ENCODE measurements around the gene AVEN.

AVEN gene

DNA sequence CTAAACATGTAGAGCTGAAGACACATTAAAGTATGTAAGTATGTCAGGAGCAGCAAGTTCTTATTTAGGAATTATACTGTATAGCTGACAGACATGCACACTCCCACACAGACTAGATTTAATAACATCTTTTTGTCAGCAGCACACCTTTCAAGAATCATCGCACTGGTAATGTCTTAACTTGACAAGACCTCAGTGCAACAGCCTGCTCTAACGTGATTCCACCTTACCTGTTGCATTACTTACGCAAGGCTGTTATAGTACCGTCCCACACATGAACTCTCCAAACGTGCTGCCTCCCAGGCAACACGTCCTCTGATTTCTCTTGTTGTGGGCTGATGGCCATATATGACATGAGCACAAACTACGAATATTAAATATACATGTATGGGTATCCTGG is 58.8 kb downstream of the AVEN start:
- DNase-seq = no peak

- DNase-seq = no peak
Observed at GRCh38 chr15:33975022-33975565, 63.9 kb downstream of the AVEN start.

- no peak for DNase-seq
Observed at GRCh38 chr15:33971811-33972210, 67.2 kb downstream of the AVEN start.

GRCh38 chr15:33968821-33969220 is 70.2 kb downstream of the AVEN start:
- DNase-seq = no peak

GRCh38 chr15:33968224-33968623 is 70.8 kb downstream of the AVEN start, which contains the start of gene CHRM5:
Gene CHRM5, plus strand, starts transcription at chr15:33968497. Its CDS starts 94,221 bp downstream, at chr15:34062718.
- DNase-seq = no peak

GRCh38 chr15:33964665-33965040 is 74.4 kb downstream of the AVEN start:
- DNase-seq = no peak

DNA sequence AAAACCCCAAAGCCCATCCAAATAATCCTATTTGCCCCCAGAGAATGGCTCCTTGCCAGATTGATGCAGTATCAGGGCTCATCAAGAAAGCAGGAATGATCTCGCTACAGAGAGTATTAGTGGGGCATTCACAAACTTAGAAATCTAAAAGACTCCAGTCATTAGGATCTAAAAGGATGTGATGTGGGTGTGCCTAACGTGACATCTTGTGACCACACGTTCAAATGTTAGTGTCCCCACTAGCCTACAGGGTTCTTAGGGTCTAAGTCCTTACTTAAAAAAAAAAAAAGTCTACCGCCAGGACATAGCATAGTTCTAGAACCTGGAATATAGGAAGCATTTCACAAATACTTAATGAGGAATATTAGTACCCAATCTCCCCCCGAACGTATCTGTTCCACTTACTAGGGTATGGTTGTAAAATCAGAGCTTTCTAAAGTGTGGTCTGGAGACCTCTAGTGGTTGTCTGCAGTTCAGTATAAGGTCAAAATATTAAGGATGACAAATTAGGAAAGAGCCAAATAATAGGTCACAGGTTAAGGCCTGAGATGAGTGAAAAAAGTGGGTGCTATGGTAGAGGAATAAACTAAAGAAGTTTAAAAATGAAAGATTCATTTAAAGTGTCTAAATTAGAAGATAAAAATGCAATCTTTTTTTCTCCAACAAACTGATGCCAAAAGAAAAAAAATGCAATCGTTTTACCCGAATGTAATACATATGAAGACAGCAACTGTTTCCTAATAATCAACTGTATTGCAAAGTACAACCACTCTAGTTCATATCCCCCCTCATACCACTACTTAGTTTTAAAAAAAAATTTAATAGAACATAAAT is 75.0 kb downstream of the AVEN start:
- no peak for DNase-seq

GRCh38 chr15:33960549-33960935 is 78.5 kb downstream of the AVEN start:
- no peak for DNase-seq

DNA sequence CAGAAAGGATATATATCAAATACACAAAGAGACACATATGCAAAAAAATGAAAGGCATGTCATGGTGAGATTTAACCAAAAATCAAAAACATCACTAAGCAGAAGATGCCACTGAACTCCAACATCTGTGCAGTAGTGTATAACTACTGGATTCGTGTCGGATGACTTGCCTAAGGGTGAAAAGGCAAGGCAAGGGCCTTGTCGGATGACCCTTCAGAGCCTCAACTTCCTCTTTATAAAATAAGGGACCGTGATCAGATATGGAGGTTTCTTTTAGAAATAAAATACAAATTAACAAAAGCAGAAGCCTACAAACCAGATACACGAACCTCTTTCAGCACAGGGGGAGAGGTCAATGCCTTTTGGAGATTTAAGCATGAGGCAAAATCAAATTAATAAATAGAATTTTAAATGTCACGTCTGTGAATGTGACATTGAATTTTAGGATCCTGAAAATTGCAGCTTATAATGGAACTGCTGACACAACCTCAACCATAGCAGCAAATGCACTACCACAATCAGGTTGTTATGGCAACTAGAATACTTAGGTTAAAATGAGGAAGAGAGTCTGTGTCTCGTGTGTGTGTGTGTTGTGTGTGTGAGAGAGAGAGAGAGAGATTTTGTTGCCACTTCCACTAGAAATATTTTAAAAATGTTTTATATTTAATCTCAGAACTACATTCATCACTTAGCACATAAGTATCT is 79.0 kb downstream of the AVEN start:
- DNase-seq = no peak

DNA sequence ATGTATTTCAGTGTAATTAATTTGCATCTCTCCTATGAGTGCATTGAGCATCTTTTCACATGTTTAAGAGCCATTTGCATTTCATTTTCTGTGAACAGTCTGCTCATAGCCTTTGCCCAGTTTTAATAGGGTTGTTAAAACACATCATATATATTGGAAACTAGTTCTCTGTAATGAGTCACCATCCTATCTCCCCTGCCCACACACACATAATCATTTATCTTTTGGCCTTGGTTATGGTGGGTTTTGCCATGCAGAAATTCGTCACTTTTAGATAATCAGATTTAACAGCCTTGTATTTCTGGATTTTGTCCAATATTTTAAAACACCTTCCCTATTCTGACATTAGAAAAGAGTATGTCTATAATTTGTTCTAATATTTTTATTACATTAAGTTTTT is 82.6 kb downstream of the AVEN start:
- DNase-seq = no peak

DNA sequence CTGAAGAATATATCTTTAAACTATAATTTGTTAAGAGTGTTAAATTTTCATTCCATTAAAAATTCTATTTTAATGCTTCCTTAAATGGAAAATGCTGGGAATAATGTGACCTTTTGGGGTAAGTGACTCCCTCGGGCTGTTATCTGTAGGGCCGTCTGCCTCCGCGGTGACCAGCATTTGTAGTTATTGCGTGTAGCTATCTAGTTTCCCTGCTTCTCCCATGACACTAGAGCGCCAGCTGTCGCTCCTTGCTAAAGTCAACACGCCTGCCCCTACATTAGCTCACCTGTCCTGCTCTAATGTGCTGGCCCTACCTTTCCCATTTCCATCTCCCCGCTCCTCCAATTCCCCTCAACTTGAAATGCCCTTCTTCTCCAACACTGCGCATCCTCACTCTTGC is 83.1 kb downstream of the AVEN start:
- no peak for DNase-seq

GRCh38 chr15:33946152-33946551 is 92.9 kb downstream of the AVEN start:
- DNase-seq = no peak

DNA sequence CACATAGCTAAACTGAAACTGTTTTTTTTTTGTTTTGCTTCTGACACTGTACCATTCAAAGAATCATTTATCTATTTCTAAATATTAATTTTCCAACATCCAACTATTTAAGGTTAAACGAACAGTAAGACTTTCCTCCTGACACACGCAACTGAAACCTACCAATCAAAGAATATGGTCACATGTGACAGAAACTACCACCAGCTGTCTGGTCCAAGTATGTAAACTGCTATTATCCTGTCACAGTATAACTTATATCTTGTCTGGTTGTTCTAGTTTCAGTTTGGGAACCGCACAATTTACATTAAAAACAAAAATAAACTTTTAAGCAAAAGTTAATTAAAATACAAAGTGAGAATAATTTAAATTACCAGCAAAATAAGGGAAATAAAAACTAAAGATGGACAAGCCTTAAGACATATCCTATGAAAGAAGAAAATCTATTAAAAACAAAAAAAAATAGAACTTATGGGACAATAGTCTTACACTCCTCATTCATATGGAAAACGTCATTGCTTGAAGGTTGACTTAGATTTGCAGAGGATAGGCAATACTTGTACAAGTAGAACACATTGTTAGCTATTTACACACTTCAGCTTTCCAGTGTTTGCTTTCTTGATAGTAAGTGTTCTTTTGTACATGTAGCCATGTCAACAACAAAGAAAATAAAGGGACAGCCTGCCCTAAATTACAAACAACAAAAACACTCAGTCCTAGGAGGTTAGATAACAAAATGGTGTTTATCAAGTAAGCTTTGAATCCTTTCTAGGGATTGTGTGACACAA is 97.5 kb downstream of the AVEN start:
- no peak for DNase-seq

- no peak for DNase-seq
Observed at GRCh38 chr15:33934921-33935320, 104.1 kb downstream of the AVEN start.

DNA sequence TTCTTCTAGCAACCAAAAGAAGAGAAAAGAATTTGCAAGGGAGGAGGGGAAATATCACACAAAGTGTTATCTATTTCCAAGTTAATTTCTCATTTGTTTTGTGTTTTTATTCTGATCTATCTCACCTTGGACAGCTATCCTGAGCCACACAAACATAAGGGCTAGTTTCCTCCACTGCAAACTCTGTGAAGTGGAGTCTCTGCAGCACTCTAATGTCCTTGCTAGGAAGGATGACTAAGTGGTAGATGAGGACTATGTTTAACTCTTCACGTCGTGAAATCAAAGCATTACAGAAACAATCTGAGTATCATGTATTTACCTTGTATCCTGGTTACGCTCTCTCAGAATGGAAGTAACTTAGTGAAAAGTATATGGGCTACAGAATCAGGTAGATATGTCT is 104.6 kb downstream of the AVEN start:
- no peak for DNase-seq

- no peak for DNase-seq
Observed at GRCh38 chr15:33932734-33933133, 106.3 kb downstream of the AVEN start.

DNA sequence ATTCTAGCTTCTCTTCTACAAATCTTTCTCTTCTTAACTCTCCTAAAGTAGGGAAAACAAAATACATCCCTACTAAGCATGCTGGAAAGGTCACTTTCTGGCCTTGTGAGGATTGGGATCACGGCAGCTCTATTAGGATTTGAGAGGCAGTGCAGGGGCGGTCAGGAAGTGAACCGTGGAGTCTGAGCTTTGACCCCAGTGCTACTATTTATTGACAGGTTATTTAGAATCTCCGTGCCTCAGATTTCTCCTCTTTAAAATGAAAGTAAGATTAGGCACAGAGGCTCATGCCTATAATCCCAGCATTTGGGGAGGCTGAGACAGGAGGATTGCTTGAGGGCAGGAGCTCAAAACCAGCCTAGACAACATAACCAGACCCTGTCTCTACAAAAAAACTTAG is 112.7 kb downstream of the AVEN start:
- DNase-seq = no peak

- DNase-seq = no peak
Observed at GRCh38 chr15:33923446-33923845, 115.6 kb downstream of the AVEN start.

GRCh38 chr15:33915571-33916407 is 123.2 kb downstream of the AVEN start:
- no peak for DNase-seq

- DNase-seq = no peak
Observed at GRCh38 chr15:33913459-33913858, 125.5 kb downstream of the AVEN start.

GRCh38 chr15:33912326-33912725 is 126.7 kb downstream of the AVEN start:
- no peak for DNase-seq

DNA sequence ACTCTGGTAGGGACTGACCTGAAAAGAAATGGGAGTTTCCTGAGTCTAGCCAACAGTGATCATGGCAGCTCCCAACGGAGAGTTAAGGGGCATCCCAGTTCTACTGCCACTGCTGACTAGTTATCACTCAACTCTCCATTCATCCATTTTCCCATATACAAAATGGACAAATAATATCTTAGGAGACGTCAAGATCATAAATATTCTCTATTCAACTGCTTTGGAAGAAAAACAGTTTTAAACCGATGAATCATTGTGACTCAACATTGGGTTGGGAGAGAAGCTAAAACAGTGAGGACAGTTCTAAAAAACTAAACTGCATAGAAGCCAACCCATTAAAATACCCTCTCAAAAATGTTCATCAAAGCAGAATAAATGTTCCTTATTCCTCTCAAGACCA is 128.3 kb downstream of the AVEN start:
- DNase-seq = no peak

All from activated CD4-positive, alpha-beta T cell treated with anti-CD3 and anti-CD28 coated beads for 48 hours (primary cell).